Mucosa of rectum (tissue), 2 donors: ENCODE measurements around the gene RARB.

Experiments used
- H3K27ac ChIP-seq, 2 donors: one replicate each; pipeline ENCODE4 v1.7.0; 2013; ENCODE audit warnings: inconsistent platforms in 2 of 2, low read depth in 2 of 2, low read length in 2 of 2
- H3K27me3 ChIP-seq, 2 donors: one replicate each; pipeline ENCODE4 v1.7.0; 2013; ENCODE audit warnings: low read length in 2 of 2; ENCODE audit not compliant: control insufficient read depth in 2 of 2, insufficient read depth in 2 of 2
- H3K36me3 ChIP-seq, 2 donors: one replicate each; pipeline ENCODE4 v1.7.0; 2013; ENCODE audit warnings: low read length in 2 of 2; ENCODE audit not compliant: control insufficient read depth in 2 of 2, insufficient read depth in 2 of 2
- H3K4me1 ChIP-seq, 2 donors: one replicate each; pipeline ENCODE4 v1.7.0; 2013; ENCODE audit warnings: low read length in 2 of 2, mild to moderate bottlenecking in 1 of 2; ENCODE audit not compliant: control insufficient read depth in 2 of 2, insufficient read depth in 2 of 2
- H3K4me3 ChIP-seq, 2 donors: one replicate each; pipeline ENCODE4 v1.7.0; 2013; ENCODE audit warnings: low read length in 2 of 2
- H3K9ac ChIP-seq, 2 donors: one replicate each; pipeline ENCODE4 v1.7.0; 2013; ENCODE audit warnings: low read length in 2 of 2, low read depth in 1 of 2, mild to moderate bottlenecking in 1 of 2
- H3K9me3 ChIP-seq, 2 donors: one replicate each; pipeline ENCODE4 v1.7.0; 2013; ENCODE audit warnings: low read length in 2 of 2; ENCODE audit not compliant: control insufficient read depth in 2 of 2
- donor health status: healthy.
- donor health status: Normal muscosa, but diverticular disease.

RARB gene

DNA sequence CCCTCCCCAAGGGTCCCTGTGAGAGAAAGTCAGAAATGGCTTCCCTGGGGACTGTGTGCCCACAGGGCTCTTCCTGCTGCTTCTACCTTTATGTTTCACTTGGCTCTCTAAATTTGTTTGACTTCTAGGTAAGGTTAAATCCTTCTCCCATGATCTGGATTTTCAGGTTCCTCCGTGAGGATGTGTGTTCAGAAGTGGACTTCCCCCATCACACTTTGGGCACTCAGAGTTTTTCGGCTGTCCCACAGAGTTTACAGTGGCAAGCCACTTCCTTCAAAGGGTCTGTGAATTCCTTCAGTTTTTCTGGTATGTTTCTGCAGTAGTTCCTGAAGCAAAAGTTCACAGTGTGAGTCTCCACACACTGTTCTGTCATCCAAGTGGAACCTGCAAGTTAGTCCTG lies 30.9 kb upstream of the RARB start:
- Histone ChIP-seq H3K27ac (no peak overlapping the region), H3K36me3 (no peaks in the 10 kb centered on the region), H3K4me3 (no peak overlapping the region), H3K27me3 (no peaks in the 10 kb centered on the region), H3K9me3 (no peaks in the 10 kb centered on the region), H3K4me1 (no peaks in the 10 kb centered on the region), H3K9ac (no peak overlapping the region)

DNA sequence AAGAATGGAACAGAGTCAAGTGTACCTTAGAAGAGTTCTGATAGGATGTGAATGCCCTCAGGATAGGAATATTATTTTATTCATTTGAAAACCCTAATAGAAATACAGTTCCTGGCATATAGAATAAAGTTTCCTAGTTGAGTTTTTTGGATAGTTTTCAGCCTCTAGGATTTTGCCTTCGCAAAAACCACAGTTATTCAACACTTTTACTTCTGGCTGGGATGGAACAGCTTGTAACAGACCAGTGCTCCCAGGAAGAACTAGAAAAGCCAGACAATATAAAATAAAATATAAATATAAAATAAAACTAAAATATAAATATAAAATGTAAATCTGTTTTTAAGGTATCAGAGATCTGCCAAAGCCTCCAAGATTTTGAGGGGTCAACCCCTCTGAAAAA lies 27.5 kb upstream of the RARB start:
- Histone ChIP-seq H3K27ac (no peak overlapping the region), H3K9ac (no peak overlapping the region), H3K36me3 (no peaks in the 10 kb centered on the region), H3K9me3 (no peaks in the 10 kb centered on the region), H3K4me3 (no peak overlapping the region), H3K27me3 (no peaks in the 10 kb centered on the region), H3K4me1 (no peaks in the 10 kb centered on the region)

DNA sequence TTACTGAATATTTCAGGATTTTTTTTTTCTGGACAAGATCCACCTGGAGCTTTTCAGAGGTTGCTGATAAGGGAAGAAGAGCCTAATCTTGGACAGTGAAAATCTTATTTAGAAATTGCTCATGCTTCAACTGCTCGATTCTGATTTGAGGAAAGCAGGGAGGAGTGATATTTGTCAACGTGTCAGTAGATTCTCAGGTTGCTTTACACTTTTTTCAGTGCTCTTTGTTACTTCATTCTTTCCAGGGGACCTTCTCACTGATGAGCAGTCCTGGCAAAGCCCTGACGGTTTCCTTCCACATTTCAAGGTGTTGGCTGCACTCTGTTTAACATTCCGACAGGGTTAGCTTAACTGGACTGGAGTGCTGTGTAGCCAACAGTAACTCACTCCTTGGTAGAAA lies 24.1 kb upstream of the RARB start:
- Histone ChIP-seq H3K36me3 (no peaks in the 10 kb centered on the region), H3K9ac (no peak overlapping the region), H3K4me3 (no peak overlapping the region), H3K27ac (no peak overlapping the region), H3K4me1 (no peaks in the 10 kb centered on the region), H3K27me3 (no peaks in the 10 kb centered on the region), H3K9me3 (no peaks in the 10 kb centered on the region)

DNA sequence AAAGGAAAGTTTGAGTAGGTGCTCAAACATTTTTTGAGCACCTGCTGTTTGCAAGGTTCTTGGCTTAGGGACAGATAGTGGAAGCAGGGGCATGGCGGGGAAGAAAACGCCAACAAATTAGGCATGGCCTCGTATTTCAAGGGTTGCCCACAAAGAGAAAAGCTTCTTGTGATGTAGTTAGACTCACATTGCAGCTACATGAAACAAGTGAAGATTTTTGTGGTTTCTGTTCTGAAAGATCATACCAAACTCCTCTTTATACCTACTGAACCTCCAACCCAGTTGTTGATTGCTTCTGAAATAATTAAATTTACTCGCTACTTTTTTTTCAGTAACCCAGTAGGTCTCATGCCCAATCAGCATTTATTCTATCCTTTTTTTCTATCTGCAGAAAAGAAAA lies 23.5 kb upstream of the RARB start:
- no peaks in the 10 kb centered on the region for H3K9me3 ChIP-seq

DNA sequence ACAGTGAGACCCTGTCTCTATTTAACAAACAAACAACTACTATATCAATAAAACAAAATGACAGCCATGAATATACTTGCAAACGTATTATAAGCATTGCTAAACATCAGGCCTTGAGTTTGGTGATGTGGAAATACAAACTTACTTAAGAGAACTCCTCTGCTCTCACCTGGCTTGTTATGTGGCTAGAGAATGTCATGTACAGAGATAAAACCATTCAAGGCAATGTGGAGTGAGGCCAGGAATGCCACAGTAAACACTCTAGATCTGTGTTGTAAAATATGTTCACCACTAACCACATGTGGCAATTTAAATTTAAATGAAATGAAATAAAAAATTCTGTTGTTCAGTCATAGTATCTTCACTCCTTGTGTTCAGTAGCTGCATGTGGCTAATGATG lies 22.7 kb upstream of the RARB start:
- Histone ChIP-seq H3K4me1 (no peaks in the 10 kb centered on the region), H3K27me3 (no peaks in the 10 kb centered on the region), H3K9me3 (no peaks in the 10 kb centered on the region), H3K36me3 (no peaks in the 10 kb centered on the region), H3K4me3 (no peak overlapping the region), H3K27ac (no peak overlapping the region), H3K9ac (no peak overlapping the region)

More for the DNA sequence above, 23.5 kb upstream of the RARB start:
- Histone ChIP-seq H3K9ac (no peak overlapping the region), H3K27me3 (no peaks in the 10 kb centered on the region), H3K36me3 (no peaks in the 10 kb centered on the region), H3K27ac (no peak overlapping the region), H3K4me1 (no peaks in the 10 kb centered on the region), H3K4me3 (no peak overlapping the region)

DNA sequence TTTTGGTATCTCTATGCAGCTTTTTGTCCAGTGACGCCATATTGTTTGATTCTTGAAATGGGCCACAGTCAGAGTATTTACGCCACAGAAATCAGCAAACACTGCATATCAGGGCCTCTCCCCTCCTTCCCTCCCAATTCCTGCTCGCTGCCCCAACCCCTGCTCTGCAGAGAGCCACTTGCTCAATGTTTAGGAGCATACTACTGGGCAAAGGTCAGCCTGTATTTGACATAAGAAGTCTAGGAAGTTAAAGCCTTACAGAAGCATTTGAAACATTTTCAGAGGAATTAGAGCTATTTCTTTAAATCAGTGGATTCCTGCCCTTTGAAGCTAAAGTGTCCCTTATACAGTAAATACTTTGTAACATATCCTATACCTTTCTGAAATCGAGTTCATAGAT lies 17.4 kb upstream of the RARB start:
- H3K4me1 ChIP-seq, result no peaks in the 10 kb centered on the region
- no peak overlapping the region for H3K9ac ChIP-seq
- no peaks in the 10 kb centered on the region for H3K9me3 ChIP-seq
- no peaks in the 10 kb centered on the region for H3K36me3 ChIP-seq
- H3K4me3 ChIP-seq, result no peak overlapping the region
- H3K27ac ChIP-seq, result no peak overlapping the region
- no peaks in the 10 kb centered on the region for H3K27me3 ChIP-seq

DNA sequence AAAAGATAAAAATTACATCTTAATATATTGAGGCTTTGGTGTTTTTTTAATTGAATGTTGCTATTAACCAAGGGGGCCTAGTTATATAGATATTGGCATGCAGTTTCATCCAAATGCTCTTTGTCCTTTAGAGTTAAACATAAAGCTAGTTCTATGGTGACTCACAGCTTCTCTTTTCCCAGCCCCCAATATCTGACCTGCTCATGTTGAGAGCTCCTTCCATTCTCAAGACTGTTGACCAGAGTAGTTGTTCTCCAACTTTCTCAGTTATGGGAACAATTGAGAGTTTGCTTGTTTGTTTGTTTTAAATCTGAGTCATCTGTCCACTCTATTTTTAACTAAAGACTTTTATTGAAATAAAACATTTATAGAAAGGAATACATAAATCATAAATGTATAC lies 15.8 kb upstream of the RARB start:
- Histone ChIP-seq H3K4me1 (no peaks in the 10 kb centered on the region), H3K9ac (no peak overlapping the region), H3K36me3 (no peaks in the 10 kb centered on the region), H3K9me3 (no peaks in the 10 kb centered on the region), H3K4me3 (no peak overlapping the region), H3K27ac (no peak overlapping the region), H3K27me3 (no peaks in the 10 kb centered on the region)

DNA sequence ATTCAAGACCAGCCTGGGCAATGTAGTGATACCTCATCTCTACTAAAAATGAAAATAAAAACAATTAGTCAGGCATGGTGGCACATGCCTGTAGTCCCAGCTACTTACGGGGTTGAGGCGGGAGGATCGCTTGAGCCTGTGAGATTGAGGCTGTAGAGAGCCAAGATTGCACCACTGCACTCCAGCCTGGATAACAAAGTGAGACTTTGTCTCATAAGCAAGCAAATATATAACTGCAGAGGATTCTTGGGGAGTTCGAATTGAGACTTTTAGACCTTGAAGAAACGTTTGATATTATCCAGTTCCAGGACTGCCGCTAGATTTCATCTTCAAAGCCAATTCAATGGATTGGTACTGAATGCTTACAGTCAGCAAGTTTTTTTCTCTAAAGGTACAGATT lies 11.9 kb upstream of the RARB start:
- Histone ChIP-seq H3K36me3 (no peaks in the 10 kb centered on the region), H3K4me3 (no peak overlapping the region), H3K9ac (no peak overlapping the region), H3K4me1 (no peaks in the 10 kb centered on the region), H3K9me3 (no peaks in the 10 kb centered on the region), H3K27ac (no peak overlapping the region), H3K27me3 (no peaks in the 10 kb centered on the region)

DNA sequence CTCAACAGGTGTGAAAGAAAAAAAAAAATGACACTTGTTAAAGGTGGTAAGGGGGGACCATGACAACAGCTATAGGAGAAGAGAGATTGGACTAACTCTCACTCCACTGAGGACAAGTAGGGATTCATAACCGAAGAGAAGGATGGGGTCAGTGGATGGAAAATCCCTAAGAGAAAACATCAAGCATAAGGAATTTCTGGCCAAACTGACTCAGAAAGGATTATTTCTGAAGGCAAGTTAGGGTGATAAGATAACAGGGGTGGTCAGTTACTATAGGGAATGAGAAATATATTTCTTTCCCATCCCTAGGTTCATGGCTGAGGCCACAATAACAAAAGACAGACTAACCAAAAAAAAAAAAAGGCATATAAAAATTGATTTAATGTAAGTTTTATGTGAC lies 9.5 kb upstream of the RARB start:
- Histone ChIP-seq H3K4me3 (no peak overlapping the region), H3K27me3 (no peaks in the 10 kb centered on the region), H3K4me1 (no peaks in the 10 kb centered on the region), H3K36me3 (no peaks in the 10 kb centered on the region), H3K9me3 (no peaks in the 10 kb centered on the region), H3K9ac (no peak overlapping the region), H3K27ac (no peak overlapping the region)

DNA sequence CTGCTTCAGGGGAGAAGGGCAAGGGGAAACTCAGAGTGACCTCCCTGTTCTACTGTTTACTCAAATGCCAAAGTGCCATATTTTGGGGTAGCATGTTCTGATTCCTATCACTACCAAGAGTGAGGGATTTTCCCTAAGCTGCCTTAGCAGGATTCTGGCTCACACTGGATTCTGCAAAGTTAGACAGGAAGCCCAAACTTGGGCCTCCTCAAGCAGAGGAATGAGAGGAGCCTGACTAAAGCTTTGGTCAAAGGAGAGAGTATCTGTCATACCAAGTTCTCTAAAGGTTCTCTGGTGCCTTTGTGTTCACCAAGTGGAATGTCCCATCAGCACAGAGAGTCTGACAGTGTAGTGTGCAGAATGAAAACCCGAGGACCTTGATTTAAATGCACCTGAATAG lies 8.8 kb upstream of the RARB start:
- no peak overlapping the region for H3K27ac ChIP-seq
- no peaks in the 10 kb centered on the region for H3K4me1 ChIP-seq
- no peak overlapping the region for H3K4me3 ChIP-seq
- H3K27me3 ChIP-seq, result no peaks in the 10 kb centered on the region
- H3K9ac ChIP-seq, result no peak overlapping the region
- no peaks in the 10 kb centered on the region for H3K36me3 ChIP-seq
- no peaks in the 10 kb centered on the region for H3K9me3 ChIP-seq

DNA sequence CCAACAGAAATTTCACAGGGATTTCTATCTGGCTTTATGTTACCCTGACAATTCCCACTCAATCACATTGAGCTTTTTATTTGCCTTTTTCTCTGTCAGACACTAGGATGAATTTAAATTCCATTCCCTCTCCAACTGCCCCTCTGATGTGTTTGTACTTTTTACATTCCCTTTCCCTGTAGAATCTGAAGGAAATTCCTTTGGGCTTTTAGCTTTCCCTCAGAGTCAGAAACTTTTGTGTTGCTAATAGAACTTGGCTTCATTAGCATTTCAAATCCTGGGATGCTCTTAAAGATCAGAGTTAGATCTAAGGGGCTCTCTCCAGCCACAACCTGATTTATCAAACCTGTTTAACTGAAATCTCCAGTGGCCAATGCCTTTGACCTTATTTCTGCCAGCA lies 7.9 kb upstream of the RARB start:
- Histone ChIP-seq H3K9me3 (no peaks in the 10 kb centered on the region), H3K9ac (no peak overlapping the region), H3K36me3 (no peaks in the 10 kb centered on the region), H3K27ac (no peak overlapping the region), H3K4me3 (no peak overlapping the region), H3K27me3 (no peaks in the 10 kb centered on the region), H3K4me1 (no peaks in the 10 kb centered on the region)
